ENCODE data around the gene FBXO46. TPM values are rescaled to one million over a fixed set of nuclear protein-coding genes. Genes with fewer than 3 reads are reported as not detected.

The FBXO46 gene
- total and polyA plus RNA-seq, 2 of the 4 experiments (the other 2 are of a cell fraction): 3.0 to 6.8 TPM

DNA sequence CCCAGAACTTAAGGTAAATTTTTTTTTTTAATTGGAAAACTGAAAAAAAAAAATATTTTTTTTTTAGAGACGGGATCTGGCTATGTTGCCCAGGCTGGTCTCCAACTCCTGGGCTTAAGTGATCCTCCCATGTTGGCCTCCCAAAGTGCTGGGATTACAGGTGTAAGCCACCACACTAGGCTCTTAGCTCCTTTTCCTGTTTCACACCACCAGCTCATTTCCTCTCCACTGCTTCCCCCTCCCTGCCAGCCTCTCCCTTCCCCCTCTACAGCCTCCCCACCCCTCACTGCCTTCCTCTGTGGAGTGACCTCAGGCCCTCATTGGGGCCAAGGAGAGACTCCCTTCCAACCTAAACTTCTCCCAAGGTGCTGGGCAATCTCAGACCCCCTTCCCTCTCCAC, 66.9 kb downstream of the FBXO46 start (continued):
- TF ChIP-seq, protein P1, sequence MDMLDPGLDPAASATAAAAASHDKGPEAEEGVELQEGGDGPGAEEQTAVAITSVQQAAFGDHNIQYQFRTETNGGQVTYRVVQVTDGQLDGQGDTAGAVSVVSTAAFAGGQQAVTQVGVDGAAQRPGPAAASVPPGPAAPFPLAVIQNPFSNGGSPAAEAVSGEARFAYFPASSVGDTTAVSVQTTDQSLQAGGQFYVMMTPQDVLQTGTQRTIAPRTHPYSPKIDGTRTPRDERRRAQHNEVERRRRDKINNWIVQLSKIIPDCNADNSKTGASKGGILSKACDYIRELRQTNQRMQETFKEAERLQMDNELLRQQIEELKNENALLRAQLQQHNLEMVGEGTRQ (IDR thresholded peaks at IDR 0.05; ENCODE audit: low read depth, low read length): no peak
- no peak for TF ChIP-seq CHD1 (IDR thresholded peaks at IDR 0.05; ENCODE audit: low read depth, low read length)
- TF ChIP-seq RFX5 (IDR thresholded peaks at IDR 0.05; ENCODE audit: low read depth, low read length): no peak

DNA sequence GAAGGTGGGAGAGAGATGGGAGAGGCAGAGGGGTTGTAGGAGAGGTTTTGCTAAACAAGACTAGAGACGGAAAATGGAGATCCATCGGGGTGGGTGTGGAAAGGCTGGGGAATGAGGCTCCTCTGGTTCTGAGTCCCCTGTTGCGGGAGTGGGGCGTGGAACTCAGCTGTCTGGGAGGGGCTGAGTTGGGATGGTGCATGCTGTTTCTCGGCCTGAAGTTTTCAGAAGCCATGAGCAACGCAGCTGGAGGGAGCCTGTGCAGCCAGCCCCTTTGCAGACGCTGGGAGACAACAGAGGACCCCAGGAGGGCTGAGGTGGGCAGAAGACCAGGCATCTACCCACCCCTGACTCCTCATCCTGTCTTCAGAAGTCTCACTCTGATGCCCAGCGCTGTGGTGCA, 70.1 kb downstream of the FBXO46 start:
- Histone ChIP-seq H3K4me2 (ENCODE audit: low read depth, low read length) (no peak overlapping the region), H4K20me1 (ENCODE audit: insufficient read depth, low read length) (no peaks in the 10 kb centered on the region), H3K9ac (ENCODE audit: low read depth, low read length) (no peak overlapping the region), H3K56ac (ENCODE audit: extremely low read depth, insufficient read depth, low read length) (no peak overlapping the region), H3K9me1 (ENCODE audit: insufficient read depth, low read length) (peaks cover 4% of the 10 kb centered on the region; the same call in 1 of the 2 replicates), H3K27me3 (ENCODE audit: control insufficient read depth, insufficient read depth, low read length) (peaks cover 37% of the 10 kb centered on the region), H2BK5ac (ENCODE audit: low read depth, low read length, poor library complexity, severe bottlenecking) (no peak overlapping the region), H3K4me1 (ENCODE audit: control insufficient read depth, insufficient read depth, low read length) (no peaks in the 10 kb centered on the region), H2AK5ac (ENCODE audit: low read depth, low read length) (no peak overlapping the region), H2BK15ac (ENCODE audit: low read depth, low read length) (no peak overlapping the region), H3K4me3 (ENCODE audit: insufficient read depth, low read depth, low read length) (no peak overlapping the region), H4K5ac (ENCODE audit: low read depth, low read length) (no peak overlapping the region), H3K27ac (ENCODE audit: insufficient read depth, low read length) (no peak overlapping the region), H3K14ac (replicated peaks; ENCODE audit: low read depth, low read length) (no peak overlapping the region), H3K9me3 (ENCODE audit: control insufficient read depth, insufficient read depth, low read length) (no peaks in the 10 kb centered on the region), H4K91ac (ENCODE audit: insufficient read depth, low read depth, low read length) (no peak overlapping the region), H3K18ac (ENCODE audit: low read depth, low read length) (no peak overlapping the region), H3K23ac (ENCODE audit: low read depth, low read length) (no peak overlapping the region), H2BK20ac (ENCODE audit: low read depth, low read length) (no peak overlapping the region), H2BK120ac (ENCODE audit: low read depth, low read length) (no peak overlapping the region), H2AFZ (replicated peaks; ENCODE audit: low read length, poor library complexity) (no peak overlapping the region), H3K36me3 (ENCODE audit: control insufficient read depth, insufficient read depth, low read length) (no peaks in the 10 kb centered on the region), H3K79me1 (ENCODE audit: low read depth in 1 of 2, low read length in 2 of 2) (no peaks in the 10 kb centered on the region), H3K4ac (ENCODE audit: low read depth, low read length) (no peak overlapping the region), H4K8ac (ENCODE audit: low read depth in 2 of 2, low read length in 2 of 2) (no peak overlapping the region), H2AK9ac (replicated peaks; ENCODE audit: low read depth, low read length, poor library complexity) (no peak overlapping the region)
- in situ Hi-C loops (cut with MboI; ENCODE audit: low sequenced_read_pairs): no loop called here
- BruUV-seq (replicated peaks): no TSS peak
- ATAC-seq (ENCODE audit: low read depth) (no peak), DNase-seq (no peak)
- dilution Hi-C loops (cut with HindIII; ENCODE audit: low sequenced_read_pairs, unreplicated experiment): no loop called here
- 50% methylated on average over 3 of the region's 8 CpGs; no CpG with 5 or more reads in 1 of the 2 experiments for WGBS, 2 experiments (ENCODE audit: extremely low coverage in 2 of 2, insufficient read length in 1 of 2)
- CTCF ChIA-PET: no interaction called here
- intact Hi-C loops (cut with micrococcal nuclease): no loop called here
- POLR2A ChIA-PET (ENCODE audit: unreplicated experiment): no interaction called here
- no peak for TF ChIP-seq CHD1 (IDR thresholded peaks at IDR 0.05; ENCODE audit: low read depth, low read length)
- TF ChIP-seq, protein P1 (IDR thresholded peaks at IDR 0.05; ENCODE audit: low read depth, low read length): no peak
- no peak for TF ChIP-seq MAFK (IDR thresholded peaks at IDR 0.05; ENCODE audit: low read depth, low read length)
- TF ChIP-seq, protein P2, sequence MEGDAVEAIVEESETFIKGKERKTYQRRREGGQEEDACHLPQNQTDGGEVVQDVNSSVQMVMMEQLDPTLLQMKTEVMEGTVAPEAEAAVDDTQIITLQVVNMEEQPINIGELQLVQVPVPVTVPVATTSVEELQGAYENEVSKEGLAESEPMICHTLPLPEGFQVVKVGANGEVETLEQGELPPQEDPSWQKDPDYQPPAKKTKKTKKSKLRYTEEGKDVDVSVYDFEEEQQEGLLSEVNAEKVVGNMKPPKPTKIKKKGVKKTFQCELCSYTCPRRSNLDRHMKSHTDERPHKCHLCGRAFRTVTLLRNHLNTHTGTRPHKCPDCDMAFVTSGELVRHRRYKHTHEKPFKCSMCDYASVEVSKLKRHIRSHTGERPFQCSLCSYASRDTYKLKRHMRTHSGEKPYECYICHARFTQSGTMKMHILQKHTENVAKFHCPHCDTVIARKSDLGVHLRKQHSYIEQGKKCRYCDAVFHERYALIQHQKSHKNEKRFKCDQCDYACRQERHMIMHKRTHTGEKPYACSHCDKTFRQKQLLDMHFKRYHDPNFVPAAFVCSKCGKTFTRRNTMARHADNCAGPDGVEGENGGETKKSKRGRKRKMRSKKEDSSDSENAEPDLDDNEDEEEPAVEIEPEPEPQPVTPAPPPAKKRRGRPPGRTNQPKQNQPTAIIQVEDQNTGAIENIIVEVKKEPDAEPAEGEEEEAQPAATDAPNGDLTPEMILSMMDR (conservative IDR thresholded peaks at IDR 0.05; ENCODE audit: low read depth, low read length): no peak
- TF ChIP-seq CEBPB (IDR thresholded peaks at IDR 0.05; ENCODE audit: low read depth, low read length): no peak
- no peak for TF ChIP-seq FOS (IDR thresholded peaks at IDR 0.05; ENCODE audit: low read depth, low read length)
- no peak for TF ChIP-seq RCOR1 (IDR thresholded peaks at IDR 0.05; ENCODE audit: insufficient replicate concordance, low read length)
- no peak for TF ChIP-seq RAD21 (IDR thresholded peaks at IDR 0.05; ENCODE audit: low read length)
- TF ChIP-seq NFE2L2 (IDR thresholded peaks at IDR 0.05; ENCODE audit: low read depth, low read length): no peak
- no peak for TF ChIP-seq BHLHE40 (IDR thresholded peaks at IDR 0.05; ENCODE audit: low read depth, low read length)
- TF ChIP-seq, protein P3, sequence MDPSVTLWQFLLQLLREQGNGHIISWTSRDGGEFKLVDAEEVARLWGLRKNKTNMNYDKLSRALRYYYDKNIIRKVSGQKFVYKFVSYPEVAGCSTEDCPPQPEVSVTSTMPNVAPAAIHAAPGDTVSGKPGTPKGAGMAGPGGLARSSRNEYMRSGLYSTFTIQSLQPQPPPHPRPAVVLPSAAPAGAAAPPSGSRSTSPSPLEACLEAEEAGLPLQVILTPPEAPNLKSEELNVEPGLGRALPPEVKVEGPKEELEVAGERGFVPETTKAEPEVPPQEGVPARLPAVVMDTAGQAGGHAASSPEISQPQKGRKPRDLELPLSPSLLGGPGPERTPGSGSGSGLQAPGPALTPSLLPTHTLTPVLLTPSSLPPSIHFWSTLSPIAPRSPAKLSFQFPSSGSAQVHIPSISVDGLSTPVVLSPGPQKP (IDR thresholded peaks at IDR 0.05; ENCODE audit: borderline replicate concordance, low read depth, low read length): no peak
- no peak for TF ChIP-seq MAZ (IDR thresholded peaks at IDR 0.05; ENCODE audit: borderline replicate concordance, low read depth, low read length)

Data from IMR-90 (cell line).